NB4 (cell line): ENCODE measurements around the gene CCDC50.

ENCODE experiments used
- CTCF ChIP-seq: IDR thresholded peaks from one replicate; pipeline ENCODE4 v1.5.1; 2012; ENCODE audit warnings: low read depth, low read length
- MYC ChIP-seq: IDR thresholded peaks from 2 replicates; pipeline ENCODE4 v1.6.1; 2011; ENCODE audit warnings: low read depth, low read length
- POLR2A ChIP-seq: IDR thresholded peaks from 2 replicates; pipeline ENCODE4 v1.6.1; 2011; ENCODE audit warnings: mild to moderate bottlenecking; ENCODE audit not compliant: insufficient read length; ENCODE audit errors: extremely low read depth
- TF ChIP-seq, protein P1 (sequence below): IDR thresholded peaks from 2 replicates; pipeline ENCODE4 v1.6.1; 2011; ENCODE audit warnings: low read depth, low read length

- TF ChIP-seq POLR2A (no peak), CTCF (no peak), MYC (no peak)
- TF ChIP-seq, protein P1, sequence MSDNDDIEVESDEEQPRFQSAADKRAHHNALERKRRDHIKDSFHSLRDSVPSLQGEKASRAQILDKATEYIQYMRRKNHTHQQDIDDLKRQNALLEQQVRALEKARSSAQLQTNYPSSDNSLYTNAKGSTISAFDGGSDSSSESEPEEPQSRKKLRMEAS, result no peak
These were observed 34.9 kb upstream of the CCDC50 start for GRCh38 chr3:191294291-191294690.
